Omental fat pad (tissue), 4 donors: Measurements from ENCODE around the gene XBP1. TPM values are rescaled to one million over a fixed set of nuclear protein-coding genes. Genes with fewer than 3 reads are reported as not detected.
A peak's percentile ranks its signal among the peaks of the same experiment; 100 is the strongest.
"Not testable (repeated sequence)": the region's sequence is repeated elsewhere in the genome, so short reads cannot be mapped to it uniquely, and the experiment has no call there.

ENCODE experiments used
- ATAC-seq: fragments of 150-250 bp; one replicate; pipeline ENCODE4 v1.9.1; 2016; ENCODE audit warnings: mild to moderate bottlenecking, moderate library complexity; ENCODE audit not compliant: low FRiP score
- DNase-seq: peaks from one replicate; pipeline ENCODE4 v3.0.0-alpha.2; 2019; ENCODE audit warnings: low spot score
- total RNA-seq, 4 donors: library from RNA; depleted of rRNA; stranded (reverse); fragments of >200 nt; gene quantifications; one replicate each; pipeline ENCODE4 v1.1.0, GENCODE V29; 2016
- TF ChIP-seq, protein P1 (sequence below), 3 donors: fragments of 450-650 bp; IDR thresholded peaks; one replicate each; pipeline ENCODE4 v1.5.1; 2016 to 2017; ENCODE audit warnings: antibody characterized with exemption in 3 of 3, mild to moderate bottlenecking in 3 of 3, moderate library complexity in 2 of 3

The XBP1 gene
- total RNA-seq: 100 to 1,000 TPM; 208 to 343 (median 245) TPM

DNA sequence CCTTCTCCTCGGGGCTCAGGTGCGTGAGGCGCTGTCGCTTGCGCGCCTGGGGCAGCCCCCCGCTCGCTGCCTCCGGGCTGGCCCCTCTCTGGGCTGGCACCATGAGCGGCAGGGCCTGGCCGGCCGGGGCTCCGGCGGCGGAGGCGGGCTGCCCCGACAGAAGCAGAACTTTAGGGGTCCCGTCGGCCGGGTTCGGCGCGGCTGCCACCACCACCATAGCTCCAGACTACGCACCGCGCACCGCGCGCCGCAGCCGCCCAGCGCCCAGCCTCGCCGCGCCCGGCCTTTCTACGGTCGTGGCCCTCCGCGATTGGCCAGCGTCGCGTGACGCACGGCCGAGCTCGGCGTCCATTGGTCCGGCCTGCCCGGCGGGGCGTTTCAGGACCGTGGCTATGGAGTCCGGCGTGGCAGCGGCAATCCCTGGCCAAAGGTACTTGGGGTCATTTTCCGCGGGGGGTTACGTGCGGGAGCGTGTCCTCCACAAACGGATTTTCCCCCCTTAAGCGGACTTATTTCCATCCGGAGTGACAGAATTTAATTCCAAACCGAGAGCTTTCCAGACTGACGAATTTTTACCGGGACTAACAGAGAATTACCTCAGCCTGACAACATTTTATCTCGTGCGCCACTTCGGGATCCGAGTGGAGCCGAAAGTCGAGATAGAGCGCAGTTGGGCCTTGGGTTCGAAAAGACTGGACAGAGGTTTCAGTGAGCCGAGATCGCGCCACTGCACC is at the start of gene XBP1:
XBP1 (minus strand) TSS at position 262 of the 734 bp plus-strand sequence.
- TF ChIP-seq, protein P1, sequence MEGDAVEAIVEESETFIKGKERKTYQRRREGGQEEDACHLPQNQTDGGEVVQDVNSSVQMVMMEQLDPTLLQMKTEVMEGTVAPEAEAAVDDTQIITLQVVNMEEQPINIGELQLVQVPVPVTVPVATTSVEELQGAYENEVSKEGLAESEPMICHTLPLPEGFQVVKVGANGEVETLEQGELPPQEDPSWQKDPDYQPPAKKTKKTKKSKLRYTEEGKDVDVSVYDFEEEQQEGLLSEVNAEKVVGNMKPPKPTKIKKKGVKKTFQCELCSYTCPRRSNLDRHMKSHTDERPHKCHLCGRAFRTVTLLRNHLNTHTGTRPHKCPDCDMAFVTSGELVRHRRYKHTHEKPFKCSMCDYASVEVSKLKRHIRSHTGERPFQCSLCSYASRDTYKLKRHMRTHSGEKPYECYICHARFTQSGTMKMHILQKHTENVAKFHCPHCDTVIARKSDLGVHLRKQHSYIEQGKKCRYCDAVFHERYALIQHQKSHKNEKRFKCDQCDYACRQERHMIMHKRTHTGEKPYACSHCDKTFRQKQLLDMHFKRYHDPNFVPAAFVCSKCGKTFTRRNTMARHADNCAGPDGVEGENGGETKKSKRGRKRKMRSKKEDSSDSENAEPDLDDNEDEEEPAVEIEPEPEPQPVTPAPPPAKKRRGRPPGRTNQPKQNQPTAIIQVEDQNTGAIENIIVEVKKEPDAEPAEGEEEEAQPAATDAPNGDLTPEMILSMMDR (IDR thresholded peaks at IDR 0.05): no peak
- ATAC-seq (peak; percentile 95), DNase-seq (peak; percentile 76)

- TF ChIP-seq, protein P1 (IDR thresholded peaks at IDR 0.05): no peak
- no peak for DNase-seq
- ATAC-seq: no peak
Observed at GRCh38 chr22:28846994-28847393, 46.6 kb upstream of the XBP1 start.

- ATAC-seq, DNase-seq: not testable (repeated sequence)
Observed at GRCh38 chr22:28844277-28844676, 43.9 kb upstream of the XBP1 start.

- DNase-seq: no peak
- ATAC-seq: no peak
- TF ChIP-seq, protein P1 (IDR thresholded peaks at IDR 0.05): no peak
Observed at GRCh38 chr22:28843633-28844032, 43.3 kb upstream of the XBP1 start.

DNA sequence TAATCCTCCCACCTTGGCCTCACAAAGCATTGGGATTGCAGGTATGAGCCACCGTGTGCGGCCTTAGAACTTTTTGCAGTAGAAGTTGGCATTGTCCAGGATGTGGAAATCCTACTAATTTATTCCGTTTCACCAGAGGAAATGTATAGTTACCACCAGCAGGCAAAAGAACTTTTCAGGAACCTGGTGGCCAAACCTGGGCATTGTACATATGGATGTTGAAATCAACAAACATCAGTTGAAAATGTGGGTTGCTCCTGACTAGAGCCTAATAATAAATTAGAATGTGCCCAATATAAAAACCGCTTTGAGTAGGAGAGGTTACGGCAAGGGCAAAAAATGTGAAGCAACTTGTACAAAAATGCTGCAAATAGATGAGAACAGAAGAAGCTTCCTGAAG is 40.7 kb upstream of the XBP1 start:
- TF ChIP-seq, protein P1 (IDR thresholded peaks at IDR 0.05): no peak
- DNase-seq (no peak), ATAC-seq (no peak)

DNA sequence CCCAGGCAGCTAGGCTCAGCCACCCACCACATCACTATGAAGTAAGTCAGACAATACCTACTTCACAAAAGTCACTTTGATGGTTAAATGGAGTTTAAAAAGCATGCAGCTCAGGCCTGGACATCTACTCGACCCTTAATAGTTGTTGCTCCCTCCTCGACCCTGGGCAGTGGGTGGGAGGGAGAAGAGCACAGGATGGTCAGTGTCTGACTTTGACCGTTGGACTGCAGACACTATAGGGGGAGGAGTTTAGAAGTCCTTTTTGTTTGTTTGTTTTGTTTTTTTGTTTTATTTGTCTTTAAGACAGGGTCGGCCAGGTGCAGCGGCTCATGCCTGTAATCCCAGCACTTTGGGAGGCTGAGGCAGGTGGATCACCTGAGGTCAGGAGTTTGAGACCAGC is 38.6 kb upstream of the XBP1 start:
- no peak for DNase-seq
- TF ChIP-seq, protein P1 (IDR thresholded peaks at IDR 0.05): no peak
- ATAC-seq: no peak

DNA sequence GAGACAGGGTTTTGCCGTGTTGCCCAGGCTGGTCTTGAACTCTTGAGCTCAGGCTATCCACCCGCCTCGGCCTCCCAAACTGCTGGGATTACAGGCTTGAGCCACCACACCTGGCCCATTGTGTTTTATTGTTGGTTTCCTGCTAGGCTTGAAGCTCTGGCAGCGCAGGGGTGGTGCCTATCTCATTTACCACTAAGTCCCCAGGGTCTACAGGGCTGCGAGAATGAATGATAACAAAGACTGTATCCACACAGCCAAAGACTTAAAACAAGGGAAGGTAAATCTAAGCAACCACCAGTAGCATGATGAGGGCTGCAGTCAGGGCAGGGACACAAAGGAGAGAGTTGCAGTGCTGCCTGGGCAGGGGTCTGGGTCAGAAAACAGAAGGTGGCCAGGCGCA is 37.3 kb upstream of the XBP1 start:
- DNase-seq (no peak), ATAC-seq (no peak)

More for the DNA sequence above, 37.3 kb upstream of the XBP1 start:
- TF ChIP-seq, protein P1 (IDR thresholded peaks at IDR 0.05): no peak
